HG03060 (cell line): ENCODE data around the gene EIF2B1.

ENCODE experiments used
- ATAC-seq: cut with Tn5 transposase; IDR thresholded peaks from one replicate; pipeline ENCODE4 v1.9.1; 2021; ENCODE audit warnings: low read depth, moderate number of reproducible peaks; ENCODE audit not compliant: unreplicated experiment

The EIF2B1 gene

DNA sequence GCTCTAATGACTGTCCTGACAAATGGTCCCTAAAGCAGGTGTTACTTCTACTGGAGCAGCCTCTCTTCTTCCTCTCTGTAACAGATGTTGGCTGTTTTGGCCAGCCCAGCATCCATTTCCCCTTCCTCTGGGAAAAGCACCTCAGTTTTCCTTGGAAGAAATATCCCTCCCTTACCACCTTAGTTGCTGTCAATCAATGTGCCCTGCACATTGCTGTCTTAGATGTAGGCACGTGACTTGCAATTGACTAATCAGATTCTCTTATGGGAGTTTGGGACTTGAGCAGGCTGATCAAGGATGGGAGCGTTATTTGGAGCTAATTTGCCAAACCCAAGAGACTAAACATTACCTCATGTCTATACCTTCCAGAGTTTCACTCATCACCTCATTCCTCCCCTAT lies 61.1 kb downstream of the EIF2B1 start:
- no peak for ATAC-seq

- no peak for ATAC-seq
Measured at GRCh38 chr12:123571343-123571813, 62.1 kb downstream of the EIF2B1 start.
